GM21737 (cell line): ENCODE results near the gene CMTM5.
"Not testable (repeated sequence)": the region's sequence is repeated elsewhere in the genome, so short reads cannot be mapped to it uniquely, and the experiment has no call there.

Experiments
- ATAC-seq: cut with Tn5 transposase; IDR thresholded peaks from one replicate; pipeline ENCODE4 v1.9.1; 2021; ENCODE audit warnings: mild to moderate bottlenecking, moderate library complexity; ENCODE audit not compliant: unreplicated experiment

CMTM5 gene

DNA sequence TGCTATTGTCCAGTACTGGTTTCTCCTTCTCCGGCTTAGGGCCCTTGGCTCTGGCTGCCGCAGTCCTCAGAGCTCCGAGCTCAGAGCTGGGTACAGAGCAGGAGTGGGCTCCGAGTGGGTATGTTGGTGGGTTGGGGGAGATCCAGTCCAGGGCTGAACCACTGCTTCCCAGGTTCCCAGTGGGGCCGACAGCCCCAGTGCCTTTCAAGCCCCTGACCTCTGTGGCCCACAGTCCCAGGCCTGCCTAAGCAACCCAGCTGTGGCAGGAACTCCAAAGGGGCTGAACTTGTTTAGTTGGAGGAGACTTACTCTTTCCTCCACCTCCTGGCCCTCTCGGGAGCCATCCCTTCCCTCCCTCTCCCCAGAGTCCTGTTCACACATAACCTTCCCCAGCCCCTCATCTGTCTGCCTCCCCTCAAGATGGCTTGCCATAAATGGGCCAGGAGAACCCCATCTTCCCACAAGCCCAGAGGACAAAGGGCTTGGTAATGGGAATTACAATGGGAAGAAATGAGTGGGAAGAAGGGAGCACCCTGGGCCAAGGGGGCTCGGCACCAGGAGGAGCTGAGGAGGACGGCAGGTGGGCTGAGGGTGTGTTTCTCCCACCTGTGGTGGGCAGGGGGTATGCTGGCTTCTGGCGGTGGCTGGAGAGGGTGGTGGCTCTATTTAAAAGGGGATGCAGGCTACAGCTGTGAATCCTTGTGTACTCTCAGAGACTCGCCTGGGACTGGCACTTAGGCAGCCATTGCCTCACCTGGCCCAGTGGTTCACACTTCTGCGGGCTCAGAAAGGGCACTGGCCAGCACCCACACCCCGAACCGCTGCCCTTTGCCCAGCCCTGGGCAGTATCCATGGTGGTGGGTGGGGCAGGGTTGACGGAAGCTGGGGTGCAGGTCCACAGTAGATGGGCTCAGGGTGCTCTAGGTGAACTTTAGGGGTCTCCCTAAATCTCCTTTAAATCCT lies 35.0 kb downstream of the CMTM5 start:
- no peak for ATAC-seq

DNA sequence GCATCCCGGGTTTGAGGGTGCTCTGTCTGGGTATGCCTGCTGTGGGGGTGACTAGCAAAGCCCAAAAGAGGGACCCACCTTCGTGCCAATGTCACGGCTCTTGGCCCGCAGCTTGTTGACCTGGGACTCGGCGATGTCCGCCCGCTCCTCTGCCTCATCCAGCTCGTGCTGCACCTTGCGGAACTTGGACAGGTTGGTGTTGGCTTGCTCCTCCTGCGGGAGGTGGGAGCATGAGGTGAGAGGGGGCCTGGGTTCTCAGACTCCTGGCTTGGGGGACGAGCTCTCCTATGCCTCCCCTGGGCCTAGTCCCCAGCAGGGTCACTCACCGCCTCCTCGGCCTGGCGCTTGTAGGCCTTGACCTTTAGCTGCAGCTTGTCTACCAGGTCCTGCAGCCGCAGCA lies 36.8 kb downstream of the CMTM5 start:
- no peak for ATAC-seq

DNA sequence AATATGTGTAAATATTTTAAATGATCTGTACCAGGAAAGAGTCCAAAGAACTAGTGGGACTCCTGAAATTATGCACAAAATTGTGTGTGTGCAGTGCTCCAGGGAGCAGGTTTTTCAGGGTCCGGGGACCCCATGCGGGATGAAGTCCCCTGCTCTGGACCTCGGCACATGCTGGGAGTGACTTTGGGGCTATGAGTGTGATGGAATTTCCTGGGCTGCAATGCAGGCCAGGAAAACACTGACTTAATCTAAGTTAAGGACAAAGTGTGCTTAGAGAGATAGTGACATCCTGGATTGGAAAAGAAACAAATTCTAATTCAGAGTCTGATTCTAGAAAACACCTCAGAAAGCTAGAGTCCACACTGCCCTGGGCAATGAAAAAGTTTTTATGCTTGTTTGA lies 37.4 kb downstream of the CMTM5 start:
- no peak for ATAC-seq

DNA sequence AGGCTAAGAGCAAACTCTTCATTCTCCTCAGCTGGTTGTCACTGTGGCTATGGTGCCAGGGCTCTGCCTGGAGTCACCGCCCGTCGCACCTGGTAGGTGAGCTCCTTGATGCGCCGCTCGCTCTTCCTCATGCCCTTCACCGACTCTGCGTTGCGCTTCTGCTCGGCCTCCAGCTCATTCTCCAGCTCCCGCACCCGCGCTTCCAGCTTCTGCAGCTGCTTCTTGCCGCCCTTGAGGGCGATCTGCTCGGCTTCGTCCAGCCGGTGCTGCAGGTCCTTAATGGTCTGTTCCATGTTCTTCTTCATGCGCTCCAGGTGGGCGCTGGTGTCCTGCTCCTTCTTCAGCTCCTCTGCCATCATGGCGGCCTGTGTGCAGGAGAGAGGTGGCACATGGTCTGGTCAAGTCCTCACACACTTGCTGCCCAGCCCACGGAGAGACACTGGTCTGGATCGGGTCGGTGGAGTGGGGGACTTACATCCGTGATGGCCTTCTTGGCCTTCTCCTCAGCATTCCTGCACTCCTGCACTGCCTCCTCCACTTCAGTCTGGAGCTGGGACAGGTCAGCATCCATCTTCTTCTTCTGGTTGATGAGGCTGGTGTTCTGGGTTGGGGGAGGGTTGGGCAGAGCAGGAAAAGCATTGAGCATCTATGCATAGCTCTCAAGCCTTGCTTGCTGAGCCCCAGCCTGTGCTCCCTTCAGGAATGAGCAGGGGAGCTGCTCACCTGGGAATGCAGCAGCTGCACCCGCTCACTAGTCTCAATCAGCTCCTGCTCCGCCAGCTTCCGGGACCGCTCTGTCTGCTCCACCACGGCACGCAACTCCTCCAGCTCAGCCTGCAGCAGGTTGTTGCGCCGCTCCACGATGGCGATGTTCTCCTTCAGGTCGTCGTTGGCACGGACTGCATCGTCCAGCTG lies 38.3 kb downstream of the CMTM5 start:
- ATAC-seq: no peak

DNA sequence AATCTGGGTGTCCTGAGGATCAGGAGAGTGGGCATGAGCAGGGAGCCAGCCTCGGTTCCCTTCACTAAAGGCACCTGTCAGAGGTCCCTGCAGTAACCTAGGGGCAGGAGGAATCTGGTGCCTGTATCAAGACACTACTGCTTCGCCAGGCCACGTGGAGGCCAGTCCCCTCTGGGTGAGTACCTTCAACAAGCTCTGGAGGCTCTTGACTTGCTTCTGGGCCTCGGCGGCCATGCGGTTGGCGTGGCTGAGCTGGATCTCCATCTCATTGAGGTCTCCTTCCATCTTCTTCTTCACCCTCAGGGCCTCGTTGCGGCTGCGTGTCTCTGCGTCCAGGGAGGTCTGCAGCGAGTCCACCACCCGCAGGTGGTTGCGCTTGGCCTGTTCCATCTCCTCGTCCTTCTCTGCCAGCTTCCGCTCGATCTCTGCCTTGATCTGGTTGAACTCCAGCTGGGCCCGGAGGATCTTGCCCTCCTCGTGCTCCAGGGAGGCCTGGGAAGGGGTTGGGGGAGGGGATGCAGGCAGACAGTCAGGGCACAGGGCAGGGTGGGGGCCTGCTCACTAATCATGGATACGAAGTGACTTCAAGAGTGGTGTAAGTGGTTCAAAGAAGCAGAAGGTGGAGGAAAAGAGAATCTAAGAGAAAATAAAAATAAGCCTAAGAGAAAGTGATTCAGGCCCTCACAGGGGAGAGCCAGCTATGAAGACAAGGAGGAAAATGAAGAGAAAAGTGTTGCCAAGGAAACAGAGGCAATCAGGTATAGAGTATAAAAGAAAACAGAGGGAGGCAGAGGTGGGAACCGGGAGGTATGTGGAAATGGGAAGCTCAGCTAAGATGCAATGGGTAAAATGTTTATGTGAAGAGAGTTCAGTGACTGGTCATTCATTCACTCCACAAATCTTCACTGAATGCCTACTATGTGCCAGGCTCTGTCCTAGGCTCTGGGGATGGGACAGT lies 39.3 kb downstream of the CMTM5 start:
- ATAC-seq: no peak

DNA sequence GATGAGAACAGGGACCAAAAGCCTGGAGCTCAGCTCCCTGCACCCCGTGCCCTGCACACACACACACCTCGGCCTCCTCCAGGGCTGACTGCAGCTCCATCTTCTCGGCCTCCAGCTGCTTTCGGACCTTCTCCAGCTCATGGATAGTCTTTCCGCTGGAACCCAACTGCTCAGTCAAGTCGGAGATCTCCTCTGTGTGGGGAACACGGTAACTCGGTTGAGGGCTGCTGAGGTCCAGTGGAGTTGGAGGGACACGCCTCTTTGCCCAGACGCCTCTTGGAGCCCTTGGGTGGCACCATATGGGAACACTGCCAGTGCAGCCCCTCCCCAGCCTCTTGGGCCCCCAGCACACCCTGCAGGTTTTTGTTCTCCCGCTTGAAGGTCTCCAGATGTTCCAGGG lies 40.0 kb downstream of the CMTM5 start:
- no peak for ATAC-seq

DNA sequence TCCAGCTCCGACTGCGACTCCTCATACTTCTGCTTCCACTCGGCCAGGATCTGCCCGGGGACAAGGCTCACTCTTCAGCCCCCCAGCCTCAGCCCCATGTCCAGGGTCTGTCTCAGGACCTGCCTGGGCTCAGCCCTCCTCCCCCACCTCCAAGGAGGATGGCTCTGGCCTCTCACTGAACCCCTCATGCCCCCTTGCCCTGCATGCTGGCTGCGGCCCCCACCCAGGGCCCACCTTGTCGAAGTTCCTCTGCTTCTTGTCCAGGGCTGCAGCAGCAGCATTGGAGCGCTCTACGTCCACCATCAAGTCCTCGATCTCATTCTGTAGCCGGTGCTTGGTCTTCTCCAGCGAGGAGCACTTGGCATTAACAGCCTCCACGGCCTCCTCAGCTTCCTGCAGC lies 40.4 kb downstream of the CMTM5 start:
- ATAC-seq: not testable (repeated sequence)

DNA sequence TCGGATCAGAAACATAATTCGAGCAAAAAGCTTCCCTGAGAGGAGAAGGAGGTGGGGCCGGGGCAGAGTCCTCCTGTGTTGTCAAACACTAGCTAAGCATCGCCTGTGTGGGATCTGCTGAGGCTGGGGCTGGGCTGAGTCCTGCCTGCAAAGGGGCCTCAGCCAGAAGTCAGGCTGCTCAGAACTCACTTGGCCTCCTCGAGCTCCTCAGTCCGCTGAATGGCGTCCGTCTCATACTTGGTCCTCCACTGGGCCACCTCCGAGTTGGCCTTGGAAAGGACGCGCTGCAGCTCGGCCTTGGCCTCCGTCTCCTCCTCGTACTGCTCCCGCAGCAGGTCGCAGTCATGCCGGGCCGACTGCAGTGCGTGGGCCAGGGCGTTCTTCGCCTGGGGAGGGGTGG lies 41.2 kb downstream of the CMTM5 start:
- no peak for ATAC-seq

DNA sequence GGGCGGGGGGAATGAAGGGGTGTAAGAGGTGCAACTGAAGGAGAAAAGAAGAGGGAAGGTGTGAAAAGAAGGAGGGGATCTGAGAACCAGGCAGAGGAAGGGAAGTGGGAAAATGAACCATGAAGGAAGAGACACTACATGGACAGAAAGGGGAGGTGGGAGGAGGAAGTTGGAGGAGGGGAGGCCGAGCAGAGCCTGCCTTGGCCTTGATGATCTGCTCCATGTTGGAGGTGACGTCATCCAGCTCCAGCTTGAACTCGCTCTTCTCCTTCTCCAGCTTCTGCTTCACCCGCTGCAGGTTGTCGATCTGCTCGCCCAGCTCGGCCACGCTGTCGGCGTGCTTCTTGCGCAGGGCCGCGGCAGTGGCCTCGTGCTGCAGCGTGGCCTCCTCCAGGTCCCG lies 42.8 kb downstream of the CMTM5 start:
- not testable (repeated sequence) for ATAC-seq

DNA sequence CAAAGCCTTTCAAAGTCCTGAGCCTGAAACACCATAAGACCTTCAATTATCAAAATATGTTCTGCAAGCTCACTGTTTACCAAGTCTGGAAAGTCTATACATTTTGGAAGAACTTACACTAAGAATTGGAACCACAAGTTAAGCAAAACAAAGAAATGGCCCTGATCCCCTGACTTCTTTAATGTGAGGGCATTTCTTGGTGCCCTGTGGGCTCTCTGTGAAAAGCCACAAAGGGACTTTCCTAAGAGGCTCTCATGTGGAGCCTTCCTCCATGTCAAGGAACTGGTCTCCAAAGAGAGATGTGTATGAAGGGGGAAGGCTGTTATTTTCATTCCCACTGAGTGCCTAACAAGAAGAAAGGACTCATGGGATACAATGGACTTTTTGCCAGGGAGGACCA lies 44.7 kb downstream of the CMTM5 start:
- ATAC-seq: no peak

DNA sequence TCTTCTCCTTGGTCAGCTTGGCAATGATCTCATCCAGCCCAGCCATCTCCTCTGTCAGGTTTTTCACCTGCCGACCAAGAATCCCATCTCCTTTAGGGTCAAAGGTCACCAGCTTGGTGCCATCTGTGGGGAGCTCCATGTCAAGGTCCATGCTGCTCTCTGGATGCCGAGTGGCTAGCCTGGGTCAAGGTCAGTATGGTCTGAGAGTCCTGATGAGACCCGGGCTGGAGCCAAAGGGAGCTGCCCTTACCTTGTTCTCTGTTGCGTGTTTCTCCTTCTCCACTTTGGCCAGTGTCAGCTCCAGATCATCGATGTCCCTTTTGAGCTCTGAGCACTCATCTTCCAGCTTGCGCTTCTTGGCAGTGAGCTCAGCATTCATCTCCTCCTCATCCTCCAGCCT lies 46.8 kb downstream of the CMTM5 start:
- no peak for ATAC-seq

DNA sequence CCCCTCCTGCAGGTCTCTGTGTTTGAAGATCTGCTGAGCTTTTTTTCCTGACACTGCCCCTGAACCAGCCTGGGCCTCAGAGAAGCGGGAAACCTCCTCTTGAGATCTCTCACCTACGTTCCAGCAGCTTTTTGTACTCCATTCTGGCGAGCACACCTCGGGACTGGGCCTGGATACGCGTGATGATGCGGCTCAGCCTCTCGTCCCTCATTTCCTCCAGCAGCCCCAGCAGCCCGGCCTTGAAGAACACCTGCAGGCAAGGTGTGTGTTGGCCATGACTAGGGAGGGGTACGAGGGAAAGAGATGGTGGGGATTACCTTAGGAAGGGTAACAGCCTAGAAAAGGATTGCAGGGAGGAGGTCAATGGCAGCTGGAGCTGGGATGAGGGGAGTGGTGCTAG lies 48.3 kb downstream of the CMTM5 start:
- ATAC-seq: no peak

DNA sequence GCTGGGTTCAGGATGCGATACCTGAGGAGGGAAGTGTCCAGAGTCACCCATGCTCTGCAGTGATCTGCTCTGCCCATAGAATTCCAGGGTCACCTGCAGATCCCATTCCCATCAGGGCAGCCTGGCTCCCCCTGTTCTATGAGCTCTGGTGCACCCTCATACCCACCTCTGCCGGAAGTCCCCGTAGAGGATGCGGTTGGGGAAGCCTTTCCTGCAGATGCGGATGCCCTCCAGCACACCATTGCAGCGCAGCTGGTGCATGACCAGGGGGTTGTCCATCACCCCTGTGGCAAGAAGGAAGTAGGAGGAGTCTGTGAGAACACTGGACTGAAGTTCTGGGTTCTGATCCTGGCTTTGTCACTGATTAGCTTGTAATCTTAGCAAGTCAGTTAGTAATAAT lies 49.0 kb downstream of the CMTM5 start:
- ATAC-seq: not testable (repeated sequence)

DNA sequence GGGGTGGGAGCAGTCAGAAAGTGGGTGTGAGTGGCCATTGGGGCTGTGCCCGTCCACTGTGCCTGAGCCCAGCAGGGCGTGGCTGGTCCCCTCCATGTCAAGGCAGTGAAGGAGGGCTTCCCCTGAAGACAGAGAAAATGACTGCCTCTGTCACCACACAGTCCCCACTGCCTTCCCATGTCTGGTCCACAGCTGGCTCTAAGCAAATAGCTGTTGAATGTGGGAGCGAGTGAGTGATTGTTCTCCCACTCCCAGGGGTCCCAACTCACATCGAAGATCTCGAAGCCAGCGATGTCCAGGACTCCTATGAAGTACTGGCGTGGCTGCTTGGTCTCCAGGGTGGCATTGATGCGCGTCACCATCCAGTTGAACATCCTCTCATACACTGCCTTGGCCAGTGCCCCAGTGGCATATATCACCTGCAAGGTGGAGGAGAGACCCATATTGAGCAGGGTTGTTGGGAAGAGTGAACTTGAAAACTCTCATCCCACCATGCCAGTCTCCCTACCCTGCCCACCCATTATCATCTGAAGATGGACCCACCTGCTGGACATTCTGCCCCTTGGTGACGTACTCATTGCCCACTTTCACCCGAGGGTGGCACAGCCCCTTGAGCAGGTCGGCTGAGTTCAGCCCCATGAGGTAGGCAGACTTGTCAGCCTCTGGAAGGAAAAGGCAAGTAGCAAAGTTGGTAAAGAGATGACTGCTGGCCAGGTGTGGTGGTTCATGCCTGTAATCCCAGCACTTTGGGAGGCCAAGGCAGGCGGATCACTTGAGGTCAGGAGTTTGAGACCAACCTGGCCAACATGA lies 52.0 kb downstream of the CMTM5 start:
- ATAC-seq: no peak
